ENCODE results near the gene HOXB8. TPM values are rescaled to one million over a fixed set of nuclear protein-coding genes. Genes with fewer than 3 reads are reported as not detected.

HOXB8 gene
- total RNA-seq = not detected

GRCh38 chr17:48615047-48615962 is at the start of gene HOXB8:
HOXB8 (minus strand) TSS chr17:48615292; CDS start chr17:48614704, 588 bp downstream.

GRCh38 chr17:48626245-48627117 is 11.4 kb upstream of the HOXB8 start, which contains the start of gene HOXB9:
HOXB9 (minus strand) TSS chr17:48626358; CDS start chr17:48626269, 89 bp downstream.

GRCh38 chr17:48610282-48611211 is 4.5 kb downstream of the HOXB8 start, which contains the start of gene HOXB7:
HOXB7 (minus strand) TSS chr17:48611017; CDS start chr17:48610918, 99 bp downstream.

GRCh38 chr17:48604770-48605329 is 10.2 kb downstream of the HOXB8 start, which contains the start of gene HOXB6:
HOXB6 (minus strand) TSS chr17:48604986; CDS start chr17:48598150, 6,836 bp downstream.

GRCh38 chr17:48593126-48593829 is 21.8 kb downstream of the HOXB8 start, which contains the start of gene HOXB5:
HOXB5 (minus strand) TSS chr17:48593779; CDS start chr17:48593682, 97 bp downstream.

GRCh38 chr17:48589831-48590606 is 25.1 kb downstream of the HOXB8 start, which contains the start of gene HOXB3:
HOXB3 (minus strand) TSS chr17:48590241; CDS start chr17:48552474, 37,767 bp downstream.

GRCh38 chr17:48577946-48578615 is 37.0 kb downstream of the HOXB8 start, which contains the start of gene HOXB4:
HOXB4 (minus strand) TSS chr17:48578350; CDS start chr17:48578319, 31 bp downstream.

Small RNA genes within 50 kb of the gene (small RNA-seq; reads per million reads assigned to genes)
- gene MIR196A1 = not detected

Other genes starting within 250 kb of the HOXB8 start
- 0.92 TPM for gene SKAP1, start 185.1 kb downstream of the HOXB8 start, total RNA-seq
- not detected for gene HOXB1, start 84.3 kb downstream of the HOXB8 start, total RNA-seq
- not detected for gene HOXB2, start 70.2 kb downstream of the HOXB8 start, total RNA-seq
- not detected for gene HOXB4, start 36.9 kb downstream of the HOXB8 start, total RNA-seq
- not detected for gene HOXB3, start 25.1 kb downstream of the HOXB8 start, total RNA-seq
- gene HOXB5, start 21.5 kb downstream of the HOXB8 start, total RNA-seq = not detected
- not detected for gene HOXB6, start 10.3 kb downstream of the HOXB8 start, total RNA-seq
- gene HOXB7, start 4.3 kb downstream of the HOXB8 start, total RNA-seq = not detected
- not detected for gene HOXB9, start 11.1 kb upstream of the HOXB8 start, total RNA-seq
- gene PRAC1, start 107.2 kb upstream of the HOXB8 start, total RNA-seq = not detected
- gene PRAC2, start 107.9 kb upstream of the HOXB8 start, total RNA-seq = not detected
- gene HOXB13, start 113.5 kb upstream of the HOXB8 start, total RNA-seq = not detected
- gene TTLL6, start 201.9 kb upstream of the HOXB8 start, total RNA-seq = 0.46 TPM
- 21.7 TPM for gene CALCOCO2, start 215.7 kb upstream of the HOXB8 start, total RNA-seq